ENCODE results near the gene GREM2. TPM values are rescaled to one million over a fixed set of nuclear protein-coding genes. Genes with fewer than 3 reads are reported as not detected.

GREM2 gene
- total RNA-seq, 1 donor from 2014 or later = 0.05 TPM

- peaks cover 1% of the 10 kb centered on the region for H3K4me1 Mint-ChIP-seq
- peaks cover 6% of the 10 kb centered on the region for H3K27me3 Mint-ChIP-seq
- no peak for DNase-seq
- no peaks in the 10 kb centered on the region for H3K36me3 Mint-ChIP-seq (ENCODE audit: low read depth)
- no peak overlapping the region for H3K27ac Mint-ChIP-seq
- peaks cover 3% of the 10 kb centered on the region for H3K9me3 Mint-ChIP-seq
- no peak overlapping the region for H3K4me3 Mint-ChIP-seq
- intact Hi-C loops (cut with micrococcal nuclease) = no loop called here
Measured at GRCh38 chr1:240619906-240620621, 8.1 kb upstream of the GREM2 start.

- H3K36me3 Mint-ChIP-seq (ENCODE audit: low read depth) = no peaks in the 10 kb centered on the region
- peaks cover 9% of the 10 kb centered on the region for H3K27me3 Mint-ChIP-seq
- no peak for DNase-seq
- peaks cover 1% of the 10 kb centered on the region for H3K4me1 Mint-ChIP-seq
- H3K4me3 Mint-ChIP-seq = no peak overlapping the region
- peaks cover 3% of the 10 kb centered on the region for H3K9me3 Mint-ChIP-seq
- intact Hi-C loops (cut with micrococcal nuclease) = no loop called here
- H3K27ac Mint-ChIP-seq = no peak overlapping the region
Measured at GRCh38 chr1:240619357-240619756, 7.4 kb upstream of the GREM2 start.

- Mint-ChIP-seq H3K27ac (no peak overlapping the region), H3K9me3 (peaks cover 3% of the 10 kb centered on the region), H3K4me1 (peaks cover 2% of the 10 kb centered on the region), H3K36me3 (ENCODE audit: low read depth) (no peaks in the 10 kb centered on the region), H3K27me3 (peaks cover 10% of the 10 kb centered on the region), H3K4me3 (no peak overlapping the region)
- intact Hi-C loops (cut with micrococcal nuclease) = no loop called here
- DNase-seq = no peak
Measured at GRCh38 chr1:240618946-240619345, 7.0 kb upstream of the GREM2 start.

GRCh38 chr1:240616018-240616417, 4.1 kb upstream of the GREM2 start:
- Mint-ChIP-seq H3K9me3 (no peaks in the 10 kb centered on the region), H3K27ac (no peak overlapping the region), H3K27me3 (peaks cover 31% of the 10 kb centered on the region), H3K4me3 (no peak overlapping the region), H3K4me1 (peaks cover 31% of the 10 kb centered on the region), H3K36me3 (ENCODE audit: low read depth) (no peaks in the 10 kb centered on the region)
- no peak for DNase-seq
- intact Hi-C loops (cut with micrococcal nuclease) = no loop called here

- intact Hi-C loops (cut with micrococcal nuclease) = no loop called here
- Mint-ChIP-seq H3K4me1 (peaks cover 29% of the 10 kb centered on the region), H3K4me3 (peak overlapping the region; percentile 29), H3K27ac (no peak overlapping the region), H3K36me3 (ENCODE audit: low read depth) (no peaks in the 10 kb centered on the region), H3K27me3 (peaks cover 47% of the 10 kb centered on the region), H3K9me3 (no peaks in the 10 kb centered on the region)
- DNase-seq = peak; percentile 64
Measured at GRCh38 chr1:240613356-240614142, 1.6 kb upstream of the GREM2 start.

GRCh38 chr1:240612811-240613210, 856 bp upstream of the GREM2 start:
- H3K27me3 Mint-ChIP-seq = peaks cover 47% of the 10 kb centered on the region
- H3K27ac Mint-ChIP-seq = no peak overlapping the region

GRCh38 chr1:240611228-240611618, 732 bp downstream of the GREM2 start:
- Mint-ChIP-seq H3K4me1 (peaks cover 29% of the 10 kb centered on the region), H3K27ac (no peak overlapping the region), H3K36me3 (ENCODE audit: low read depth) (no peaks in the 10 kb centered on the region)

More at GRCh38 chr1:240612811-240613210, 856 bp upstream of the GREM2 start:
- no peak for DNase-seq
- intact Hi-C loops (cut with micrococcal nuclease) = no loop called here
- H3K36me3 Mint-ChIP-seq (ENCODE audit: low read depth) = no peaks in the 10 kb centered on the region
- H3K4me3 Mint-ChIP-seq = peak overlapping the region; percentile 29
- no peaks in the 10 kb centered on the region for H3K9me3 Mint-ChIP-seq
- H3K4me1 Mint-ChIP-seq = peaks cover 29% of the 10 kb centered on the region

GRCh38 chr1:240610636-240611035, 1.3 kb downstream of the GREM2 start:
- Mint-ChIP-seq H3K36me3 (ENCODE audit: low read depth) (no peaks in the 10 kb centered on the region), H3K4me1 (peaks cover 29% of the 10 kb centered on the region), H3K27ac (no peak overlapping the region), H3K9me3 (no peaks in the 10 kb centered on the region), H3K4me3 (no peak overlapping the region), H3K27me3 (peaks cover 48% of the 10 kb centered on the region)
- DNase-seq = no peak
- intact Hi-C loops (cut with micrococcal nuclease) = no loop called here

More at GRCh38 chr1:240611228-240611618, 732 bp downstream of the GREM2 start:
- no peak for DNase-seq
- intact Hi-C loops (cut with micrococcal nuclease) = no loop called here
- Mint-ChIP-seq H3K27me3 (peaks cover 50% of the 10 kb centered on the region), H3K9me3 (no peaks in the 10 kb centered on the region), H3K4me3 (peak overlapping the region; percentile 91)

- H3K4me3 Mint-ChIP-seq = no peak overlapping the region
- peaks cover 45% of the 10 kb centered on the region for H3K27me3 Mint-ChIP-seq
- no peak for DNase-seq
- H3K4me1 Mint-ChIP-seq = peaks cover 29% of the 10 kb centered on the region
- H3K36me3 Mint-ChIP-seq (ENCODE audit: low read depth) = no peaks in the 10 kb centered on the region
- no peaks in the 10 kb centered on the region for H3K9me3 Mint-ChIP-seq
- intact Hi-C loops (cut with micrococcal nuclease) = no loop called here
- no peak overlapping the region for H3K27ac Mint-ChIP-seq
Measured at GRCh38 chr1:240609527-240610060, 2.4 kb downstream of the GREM2 start.

- Mint-ChIP-seq H3K27ac (no peak overlapping the region), H3K27me3 (peaks cover 42% of the 10 kb centered on the region), H3K4me1 (peaks cover 26% of the 10 kb centered on the region), H3K4me3 (no peak overlapping the region), H3K36me3 (ENCODE audit: low read depth) (no peaks in the 10 kb centered on the region), H3K9me3 (no peaks in the 10 kb centered on the region)
- intact Hi-C loops (cut with micrococcal nuclease) = no loop called here
- DNase-seq = no peak
Measured at GRCh38 chr1:240608707-240609106, 3.2 kb downstream of the GREM2 start.

- intact Hi-C loops (cut with micrococcal nuclease) = no loop called here
- H3K36me3 Mint-ChIP-seq (ENCODE audit: low read depth) = no peaks in the 10 kb centered on the region
- H3K9me3 Mint-ChIP-seq = no peaks in the 10 kb centered on the region
- no peak overlapping the region for H3K4me3 Mint-ChIP-seq
- peaks cover 9% of the 10 kb centered on the region for H3K4me1 Mint-ChIP-seq
- no peak for DNase-seq
- H3K27me3 Mint-ChIP-seq = peaks cover 32% of the 10 kb centered on the region
- H3K27ac Mint-ChIP-seq = no peak overlapping the region
Measured at GRCh38 chr1:240607006-240607405, 4.9 kb downstream of the GREM2 start.

GRCh38 chr1:240602189-240602588, 9.8 kb downstream of the GREM2 start:
- Mint-ChIP-seq H3K27me3 (peaks cover 3% of the 10 kb centered on the region), H3K4me3 (no peak overlapping the region), H3K9me3 (no peaks in the 10 kb centered on the region), H3K36me3 (ENCODE audit: low read depth) (no peaks in the 10 kb centered on the region), H3K4me1 (no peaks in the 10 kb centered on the region), H3K27ac (no peak overlapping the region)
- intact Hi-C loops (cut with micrococcal nuclease) = no loop called here
- no peak for DNase-seq

GRCh38 chr1:240599830-240600229, 12.1 kb downstream of the GREM2 start:
- intact Hi-C loops (cut with micrococcal nuclease) = no loop called here
- Mint-ChIP-seq H3K27me3 (no peaks in the 10 kb centered on the region), H3K4me3 (no peak overlapping the region), H3K36me3 (ENCODE audit: low read depth) (no peaks in the 10 kb centered on the region), H3K27ac (no peak overlapping the region), H3K4me1 (no peaks in the 10 kb centered on the region), H3K9me3 (no peaks in the 10 kb centered on the region)
- DNase-seq = no peak

GRCh38 chr1:240599299-240599698, 12.7 kb downstream of the GREM2 start:
- no peaks in the 10 kb centered on the region for H3K4me1 Mint-ChIP-seq
- intact Hi-C loops (cut with micrococcal nuclease) = no loop called here
- H3K4me3 Mint-ChIP-seq = no peak overlapping the region
- DNase-seq = no peak
- no peaks in the 10 kb centered on the region for H3K9me3 Mint-ChIP-seq
- H3K27me3 Mint-ChIP-seq = no peaks in the 10 kb centered on the region
- no peaks in the 10 kb centered on the region for H3K36me3 Mint-ChIP-seq (ENCODE audit: low read depth)
- H3K27ac Mint-ChIP-seq = no peak overlapping the region

Data from activated CD4-positive, alpha-beta T cell treated with anti-CD3 and anti-CD28 coated beads, Interleukin-2, amount 10 ng/mL, durations not matched to agents 24 days and 14 days (primary cell).